GM12864 (cell line): ENCODE measurements around the gene BPHL.
"Not testable (repeated sequence)": the region's sequence is repeated elsewhere in the genome, so short reads cannot be mapped to it uniquely, and the experiment has no call there.

ENCODE experiments used
- DNase-seq: peaks from one replicate; pipeline ENCODE4 v3.0.0-alpha.2; 2011; ENCODE audit warnings: low read depth
- H3K4me3 ChIP-seq: 2 replicates; pipeline ENCODE4 v1.5.1; 2011; ENCODE audit warnings: mild to moderate bottlenecking, low read depth, low read length, control low read depth
- TF ChIP-seq, protein P1 (sequence below): IDR thresholded peaks from 2 replicates; pipeline ENCODE4 v1.5.1; 2011; ENCODE audit warnings: low read depth, mild to moderate bottlenecking, moderate library complexity, low read length, control low read depth, inconsistent platforms; ENCODE audit errors: missing control alignments

BPHL gene

DNA sequence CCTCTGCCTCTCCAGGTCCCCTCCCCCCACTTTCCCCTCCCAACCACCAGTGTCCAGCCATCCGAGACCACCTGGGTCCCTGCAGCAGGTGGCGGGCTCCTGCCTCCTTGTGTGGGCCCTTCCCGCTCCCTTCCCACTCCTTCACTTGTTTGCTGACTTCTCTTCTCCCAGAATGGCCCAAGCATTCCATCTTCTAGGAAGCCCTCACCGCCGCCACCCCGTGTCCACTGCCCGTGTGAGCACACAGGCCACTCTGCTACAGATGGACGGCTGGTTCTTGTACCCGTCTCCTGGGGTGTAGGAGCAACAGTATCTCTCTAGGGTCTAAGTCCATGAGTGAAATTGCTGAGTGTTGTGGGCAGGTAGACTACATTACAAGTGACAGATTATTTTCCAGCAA is 15.0 kb downstream of the BPHL start:
- TF ChIP-seq, protein P1, sequence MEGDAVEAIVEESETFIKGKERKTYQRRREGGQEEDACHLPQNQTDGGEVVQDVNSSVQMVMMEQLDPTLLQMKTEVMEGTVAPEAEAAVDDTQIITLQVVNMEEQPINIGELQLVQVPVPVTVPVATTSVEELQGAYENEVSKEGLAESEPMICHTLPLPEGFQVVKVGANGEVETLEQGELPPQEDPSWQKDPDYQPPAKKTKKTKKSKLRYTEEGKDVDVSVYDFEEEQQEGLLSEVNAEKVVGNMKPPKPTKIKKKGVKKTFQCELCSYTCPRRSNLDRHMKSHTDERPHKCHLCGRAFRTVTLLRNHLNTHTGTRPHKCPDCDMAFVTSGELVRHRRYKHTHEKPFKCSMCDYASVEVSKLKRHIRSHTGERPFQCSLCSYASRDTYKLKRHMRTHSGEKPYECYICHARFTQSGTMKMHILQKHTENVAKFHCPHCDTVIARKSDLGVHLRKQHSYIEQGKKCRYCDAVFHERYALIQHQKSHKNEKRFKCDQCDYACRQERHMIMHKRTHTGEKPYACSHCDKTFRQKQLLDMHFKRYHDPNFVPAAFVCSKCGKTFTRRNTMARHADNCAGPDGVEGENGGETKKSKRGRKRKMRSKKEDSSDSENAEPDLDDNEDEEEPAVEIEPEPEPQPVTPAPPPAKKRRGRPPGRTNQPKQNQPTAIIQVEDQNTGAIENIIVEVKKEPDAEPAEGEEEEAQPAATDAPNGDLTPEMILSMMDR: no peak
- no peak for DNase-seq
- H3K4me3 ChIP-seq: no peak overlapping the region

DNA sequence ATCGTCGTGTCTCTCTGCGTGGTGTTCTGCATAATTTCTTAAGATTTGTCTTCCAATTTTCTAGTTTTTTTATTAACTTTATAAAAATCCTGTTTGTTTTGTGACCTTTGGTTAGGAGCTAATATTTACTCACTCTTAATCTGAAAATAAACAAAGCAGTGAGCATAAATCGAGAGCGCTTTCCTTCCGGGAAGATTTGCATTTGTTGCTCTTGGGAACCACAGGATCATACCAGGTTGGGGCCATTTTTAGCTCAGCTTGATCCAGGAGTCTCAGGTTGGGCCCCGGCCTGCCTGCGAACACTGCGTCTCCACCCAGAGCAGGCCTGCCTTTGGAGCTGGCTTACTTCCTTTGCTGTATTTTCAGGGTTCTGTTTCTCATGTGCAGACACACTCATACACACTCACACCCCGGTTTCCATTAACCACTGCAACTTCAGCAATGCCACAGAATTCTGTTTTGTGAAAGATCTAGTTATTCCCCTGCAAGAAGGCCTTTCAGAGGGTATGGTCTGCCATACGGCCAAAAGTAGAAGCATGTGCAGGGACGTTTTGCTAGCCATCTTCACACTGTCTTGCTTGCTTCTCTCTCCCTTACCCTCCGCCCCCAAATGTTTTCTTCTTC is 17.3 kb downstream of the BPHL start:
- H3K4me3 ChIP-seq: no peak overlapping the region
- no peak for DNase-seq
- TF ChIP-seq, protein P1: no peak

DNA sequence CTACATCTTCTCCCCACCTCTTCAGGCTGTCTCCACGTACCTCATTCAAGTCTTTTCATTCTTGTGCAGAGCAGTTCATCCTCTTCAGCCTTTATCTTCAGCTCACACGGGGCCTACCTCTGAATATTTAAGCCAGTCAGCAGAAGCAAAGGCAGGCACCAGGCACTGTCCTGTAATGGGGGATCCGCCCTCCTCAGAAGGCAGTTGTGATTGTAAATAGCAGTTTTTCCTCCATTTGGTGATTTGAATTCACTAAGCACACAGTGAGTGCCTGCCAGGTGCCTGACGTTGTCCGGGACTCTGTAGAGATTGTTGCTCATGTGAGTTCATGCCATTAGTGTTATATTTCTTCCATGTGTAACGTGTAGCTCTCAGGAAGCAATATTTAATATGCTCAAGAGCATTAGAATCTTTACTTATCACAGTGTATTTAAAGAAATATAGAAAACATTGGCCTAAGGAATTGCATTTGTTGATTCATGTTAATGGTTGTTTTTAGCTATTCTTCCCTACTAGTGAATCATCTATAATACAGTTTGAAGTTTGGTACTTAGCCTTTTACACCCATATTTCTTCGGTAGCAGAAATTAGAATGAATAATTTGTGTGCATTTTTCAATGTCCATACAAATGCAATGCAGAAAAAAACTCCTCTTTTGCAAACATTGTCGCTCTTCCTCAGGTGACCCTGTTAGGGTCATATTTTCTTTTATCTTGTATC is 17.9 kb downstream of the BPHL start:
- TF ChIP-seq, protein P1: no peak
- no peak overlapping the region for H3K4me3 ChIP-seq
- DNase-seq: no peak

DNA sequence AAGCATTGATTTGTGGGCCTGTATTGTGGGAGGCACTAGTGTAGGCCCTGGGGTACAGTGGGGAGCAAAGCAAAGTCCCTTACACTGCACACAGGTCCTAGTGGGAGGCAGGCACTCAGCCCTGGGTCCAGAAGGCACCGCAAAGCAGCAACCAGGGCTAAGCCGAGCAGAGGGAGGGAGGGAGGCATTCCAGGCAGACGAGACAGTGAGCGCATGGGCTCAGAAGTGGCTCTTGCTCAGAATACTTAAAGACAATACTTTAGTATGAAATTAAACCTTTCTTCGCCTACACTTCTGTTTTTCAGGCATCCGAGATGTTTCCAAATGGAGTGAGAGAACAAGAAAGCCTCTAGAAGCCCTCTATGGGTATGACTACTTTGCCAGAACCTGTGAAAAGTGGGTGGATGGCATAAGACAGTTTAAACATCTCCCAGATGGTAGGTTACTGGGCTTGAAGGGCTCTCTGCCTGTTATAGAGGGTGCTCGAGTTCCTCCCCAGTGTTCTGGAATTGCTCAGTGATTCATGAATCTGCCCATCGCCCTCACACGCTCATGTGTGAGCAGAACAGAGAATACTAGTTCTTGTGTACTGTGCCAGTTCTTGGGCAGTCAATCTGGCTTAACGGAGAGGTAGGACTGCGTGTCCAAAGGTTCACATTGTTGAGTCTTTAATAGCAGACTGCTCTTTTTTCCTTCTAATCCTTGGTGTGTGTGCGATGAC is 18.7 kb downstream of the BPHL start:
- no peak for DNase-seq
- H3K4me3 ChIP-seq: no peak overlapping the region
- TF ChIP-seq, protein P1: no peak

DNA sequence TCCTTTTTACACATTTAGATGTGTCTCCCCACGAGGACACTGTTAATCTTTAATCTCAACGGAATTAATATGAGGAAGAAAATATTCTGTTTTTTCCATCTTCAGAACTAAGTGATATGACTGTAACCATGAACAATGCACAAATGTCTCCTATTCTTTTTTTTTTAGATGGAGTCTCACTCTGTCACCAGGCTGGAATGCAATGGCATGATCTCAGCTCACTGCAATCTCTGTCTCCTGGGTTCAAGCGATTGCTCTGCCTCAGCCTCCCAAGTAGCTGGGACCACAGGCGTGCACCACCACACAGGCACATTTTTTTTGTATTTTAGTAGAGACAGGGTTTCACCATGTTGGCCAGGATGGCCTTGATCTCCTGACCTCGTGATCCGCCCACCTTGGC is 19.4 kb downstream of the BPHL start:
- H3K4me3 ChIP-seq, DNase-seq: not testable (repeated sequence)

DNA sequence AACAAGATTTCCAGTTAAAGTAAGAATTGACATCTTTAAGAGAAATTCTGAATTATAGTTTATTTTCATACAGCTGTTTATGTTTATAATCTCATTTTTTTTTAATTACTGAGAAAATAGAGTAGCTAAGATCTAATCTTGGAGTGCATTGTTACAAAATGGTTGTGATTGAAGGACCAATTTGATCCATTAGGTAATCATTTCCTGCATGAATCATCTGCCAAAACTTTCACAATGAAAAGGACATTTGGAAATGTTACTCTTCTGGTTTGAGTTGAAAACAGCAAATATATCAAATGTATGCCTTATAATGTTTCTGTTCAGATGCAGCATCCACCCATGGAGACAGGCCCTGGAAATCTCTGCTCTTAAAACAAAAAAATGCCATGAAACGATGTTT is 19.8 kb downstream of the BPHL start:
- no peak for DNase-seq
- TF ChIP-seq, protein P1: no peak

DNA sequence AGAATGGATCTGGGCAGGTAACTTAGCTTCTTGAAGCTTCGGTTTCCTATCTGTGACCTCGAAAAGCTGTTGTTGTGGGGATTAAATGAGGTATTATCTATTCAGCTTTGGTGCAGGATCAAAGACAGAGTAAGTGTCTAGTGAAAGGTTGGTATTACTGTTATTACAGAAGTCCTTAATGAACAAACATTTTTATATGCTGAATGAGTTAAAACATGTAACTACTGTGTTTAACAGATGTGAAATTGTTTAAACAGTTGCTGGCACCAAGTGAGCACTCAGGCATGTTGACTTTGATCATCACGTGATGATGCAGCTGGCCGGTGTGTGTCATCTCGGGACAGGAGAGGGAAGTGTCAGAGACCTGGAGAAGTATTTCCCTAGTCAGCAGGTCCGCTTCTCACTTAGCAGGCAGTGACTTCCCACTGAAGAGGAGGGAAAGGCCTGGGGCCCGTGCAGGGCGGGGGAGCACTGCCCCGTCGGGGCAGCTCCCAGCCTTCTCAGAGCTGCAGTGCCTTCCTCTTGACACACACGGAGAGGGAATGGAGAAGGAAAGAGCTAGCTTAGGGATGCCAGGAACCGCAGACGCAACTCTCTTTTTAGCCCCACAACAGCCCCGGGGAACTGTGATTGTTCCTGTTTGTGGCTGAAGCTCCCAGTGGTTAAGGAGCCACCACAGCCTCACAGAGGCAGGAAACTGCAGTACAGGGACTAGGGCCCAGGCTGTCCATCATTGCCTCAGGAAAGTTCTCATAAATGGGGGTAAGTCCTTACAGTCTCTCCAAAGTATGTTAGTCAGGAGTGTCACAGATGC is 20.8 kb downstream of the BPHL start:
- TF ChIP-seq, protein P1: no peak
- DNase-seq: no peak
- no peak overlapping the region for H3K4me3 ChIP-seq

More for the DNA sequence above, 19.8 kb downstream of the BPHL start:
- H3K4me3 ChIP-seq: no peak overlapping the region
